IPS-18c (cell line): ENCODE results near the gene SALL4.
"Not testable (repeated sequence)": the region's sequence is repeated elsewhere in the genome, so short reads cannot be mapped to it uniquely, and the experiment has no call there.

Source experiments
- H3K4me3 ChIP-seq: 2 replicates; pipeline ENCODE4 v1.7.0; 2013; ENCODE audit warnings: low read depth, mild to moderate bottlenecking, low read length, moderate library complexity; ENCODE audit not compliant: insufficient read depth
- H3K9me3 ChIP-seq: one replicate; pipeline ENCODE4 v1.6.1; 2013; ENCODE audit warnings: mild to moderate bottlenecking, low read length, moderate library complexity; ENCODE audit not compliant: control insufficient read depth, insufficient read depth

SALL4 gene

DNA sequence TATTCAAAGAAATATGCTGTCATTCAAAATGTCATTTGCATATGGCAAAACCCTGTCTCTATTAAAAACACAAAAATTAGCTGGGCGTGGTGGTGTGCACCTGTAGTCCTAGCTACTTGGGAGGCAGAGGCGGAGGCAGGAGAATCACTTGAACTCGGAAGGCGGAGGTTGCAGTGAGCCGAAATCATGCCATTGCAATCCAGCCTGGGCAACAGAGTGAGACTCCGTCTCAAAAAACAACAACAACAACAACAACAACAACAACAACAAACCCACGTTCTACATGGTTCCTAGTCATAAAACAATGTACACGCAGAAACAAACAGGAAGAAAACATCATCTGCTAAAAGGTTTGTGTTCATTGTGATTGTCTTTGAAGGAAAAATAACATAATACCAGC lies 49.1 kb downstream of the SALL4 start:
- not testable (repeated sequence) for H3K9me3 ChIP-seq, H3K4me3 ChIP-seq

DNA sequence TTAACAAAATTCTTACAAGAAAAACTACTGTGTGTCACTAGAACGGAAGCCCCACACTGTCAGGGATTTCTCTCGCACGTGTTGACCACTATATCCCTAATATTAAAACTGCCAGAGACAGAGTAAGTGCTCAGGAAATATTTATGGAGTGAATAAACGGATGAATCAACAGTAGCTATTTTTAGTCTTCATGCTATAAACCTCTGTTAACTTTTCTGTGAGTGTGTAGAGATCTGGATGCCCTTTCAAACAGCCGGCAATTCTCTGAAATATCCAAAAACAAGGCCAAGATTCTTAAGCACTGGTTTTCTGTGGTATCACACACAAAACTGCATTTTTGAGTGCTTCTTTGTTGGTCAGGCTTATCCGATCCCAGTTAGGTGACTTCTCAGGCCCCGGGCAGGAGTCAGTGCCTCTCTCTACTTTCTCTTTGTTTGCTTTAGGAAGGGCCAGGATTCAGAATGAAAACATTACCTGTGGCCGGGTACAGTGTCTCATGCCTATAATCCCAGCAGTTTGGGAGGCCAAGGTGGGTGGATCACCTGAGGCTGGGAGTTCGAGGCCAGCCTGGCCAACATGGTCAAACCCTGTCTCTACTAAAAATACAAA lies 49.9 kb downstream of the SALL4 start:
- no peaks in the 10 kb centered on the region for H3K9me3 ChIP-seq
- no peak overlapping the region for H3K4me3 ChIP-seq

DNA sequence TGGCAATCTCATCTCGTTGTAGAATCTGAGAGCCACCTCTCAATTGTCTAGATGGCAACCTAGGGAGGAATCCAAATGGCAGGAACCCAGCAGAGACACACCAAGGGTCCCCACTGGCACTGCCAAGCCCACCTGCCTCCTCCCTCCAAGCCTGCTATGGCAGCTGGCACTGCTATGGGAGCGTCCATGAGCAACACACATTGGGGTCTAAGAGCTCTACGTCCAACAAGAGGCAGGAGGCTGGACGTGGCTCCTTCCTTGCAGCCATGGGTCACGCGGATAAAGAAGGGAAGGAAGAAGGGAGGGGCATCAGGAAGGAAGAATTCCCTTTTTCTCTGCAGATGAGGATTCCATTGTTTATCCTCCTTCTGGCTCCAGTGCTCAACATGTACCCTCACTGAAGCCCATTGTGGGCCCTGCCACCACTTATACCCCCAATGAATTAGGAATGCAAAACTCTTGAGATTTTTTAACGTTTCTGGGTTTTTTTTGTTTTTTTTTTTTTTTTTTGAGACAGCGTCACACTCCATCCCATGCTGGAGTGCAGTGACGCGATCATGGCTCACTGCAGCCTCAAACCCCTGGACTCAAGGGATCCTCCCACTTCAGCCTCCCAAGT lies 51.4 kb downstream of the SALL4 start:
- Histone ChIP-seq H3K4me3 (no peak overlapping the region), H3K9me3 (no peaks in the 10 kb centered on the region)

DNA sequence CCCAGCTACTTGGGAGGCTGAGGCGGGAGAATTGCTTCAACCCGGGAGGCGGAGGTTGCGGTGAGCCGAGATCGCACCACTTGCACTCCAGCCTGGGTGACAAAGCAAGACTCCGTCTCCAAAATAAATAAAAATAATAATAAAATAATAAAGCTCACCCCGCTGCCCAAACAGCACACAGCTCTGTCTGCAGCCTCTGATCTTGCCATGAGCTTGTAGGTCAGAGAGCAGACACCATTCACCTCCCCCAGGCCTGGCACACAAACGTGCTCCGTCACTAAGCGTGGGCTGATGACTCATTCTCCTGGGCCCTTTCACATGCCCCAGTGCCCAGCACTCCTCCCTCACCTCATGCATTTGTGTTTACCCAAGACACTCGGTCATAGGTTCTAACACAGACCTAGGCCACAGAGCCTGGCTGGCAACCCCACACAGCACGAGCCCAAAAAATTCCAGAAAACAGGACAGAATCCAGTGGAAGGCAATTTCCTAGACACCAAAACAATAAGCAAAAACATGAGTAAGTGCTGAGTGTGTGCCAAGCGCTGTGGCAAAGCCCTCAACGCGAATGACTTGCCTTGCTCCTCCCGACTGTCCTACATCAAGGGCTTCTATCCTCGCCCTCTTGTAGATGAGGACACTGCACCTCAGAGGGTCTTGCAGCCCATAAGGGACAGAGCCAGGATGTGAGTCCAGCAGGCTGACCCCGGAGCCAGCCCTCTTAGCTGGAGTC lies 52.1 kb downstream of the SALL4 start:
- Histone ChIP-seq H3K4me3 (no peak overlapping the region), H3K9me3 (no peaks in the 10 kb centered on the region)

DNA sequence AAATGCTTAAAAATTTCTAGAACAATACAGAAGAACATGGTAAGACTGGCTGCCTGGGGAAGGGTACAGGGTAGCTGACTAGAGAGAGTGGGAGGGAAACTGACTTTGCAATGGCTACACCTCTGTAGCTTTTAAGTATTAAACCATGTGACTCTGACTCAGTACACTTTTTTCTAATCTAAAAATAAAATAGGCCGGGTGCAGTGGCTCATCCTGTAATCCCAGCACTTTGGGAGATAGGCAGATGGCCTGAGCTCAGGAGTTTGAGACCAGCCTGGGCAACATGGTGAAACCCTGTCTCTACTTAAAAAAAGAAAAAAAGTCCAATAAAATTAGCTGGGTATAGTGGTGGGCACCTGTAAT lies 52.7 kb downstream of the SALL4 start:
- Histone ChIP-seq H3K9me3 (no peaks in the 10 kb centered on the region), H3K4me3 (no peak overlapping the region)

DNA sequence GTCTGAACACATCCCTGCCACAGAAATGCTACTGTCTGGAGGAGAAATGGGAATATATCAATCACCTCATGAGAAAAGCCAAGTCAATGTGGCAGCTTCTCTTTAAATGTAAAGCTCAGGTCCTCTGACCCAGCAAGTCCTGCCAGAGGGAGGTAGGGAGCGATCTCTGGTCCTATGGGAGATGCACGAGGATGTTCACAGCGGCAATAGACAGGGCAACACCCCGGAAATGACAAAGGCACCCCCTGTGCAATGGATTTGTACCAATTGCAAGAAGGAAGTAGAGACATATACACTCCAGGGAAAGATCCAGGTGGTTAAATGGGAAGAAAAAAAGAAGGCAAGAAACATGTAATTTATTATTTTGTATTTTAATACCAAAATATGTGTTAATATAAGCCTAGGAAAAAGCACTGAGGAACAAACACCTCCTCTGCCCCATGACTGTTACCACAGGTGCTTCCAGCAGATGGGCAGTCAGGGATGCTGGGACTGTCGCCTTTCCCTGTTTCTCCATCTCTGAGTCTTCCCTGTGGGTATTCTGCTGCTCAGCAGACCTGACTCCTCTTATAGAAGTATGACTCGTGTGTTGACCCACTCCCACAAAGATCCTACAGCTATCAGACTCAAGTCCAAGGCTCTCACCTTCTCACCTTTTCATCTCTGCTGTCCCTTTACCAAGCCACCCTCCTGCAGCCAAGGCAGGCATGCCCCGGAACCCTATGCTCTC lies 55.0 kb downstream of the SALL4 start:
- no peak overlapping the region for H3K4me3 ChIP-seq
- H3K9me3 ChIP-seq, result no peaks in the 10 kb centered on the region

DNA sequence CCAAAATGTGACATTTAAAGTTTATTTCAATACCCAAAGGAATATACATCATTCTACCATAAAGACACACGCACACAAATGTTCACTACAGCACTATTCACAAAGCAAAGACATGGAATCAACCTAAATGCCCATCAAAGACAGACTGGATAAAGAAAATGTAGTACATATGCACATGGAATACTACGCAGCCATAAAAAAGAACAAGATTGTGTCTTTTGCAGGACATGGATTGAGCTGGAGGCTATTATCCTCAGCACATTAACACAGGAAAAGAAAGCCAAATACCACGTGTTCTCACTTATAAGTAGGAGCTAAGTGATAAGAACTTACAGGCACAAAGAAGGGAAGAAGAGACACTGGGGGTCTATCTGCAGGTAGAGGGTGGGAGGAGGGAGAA lies 56.5 kb downstream of the SALL4 start:
- Histone ChIP-seq H3K9me3 (no peaks in the 10 kb centered on the region), H3K4me3 (no peak overlapping the region)

DNA sequence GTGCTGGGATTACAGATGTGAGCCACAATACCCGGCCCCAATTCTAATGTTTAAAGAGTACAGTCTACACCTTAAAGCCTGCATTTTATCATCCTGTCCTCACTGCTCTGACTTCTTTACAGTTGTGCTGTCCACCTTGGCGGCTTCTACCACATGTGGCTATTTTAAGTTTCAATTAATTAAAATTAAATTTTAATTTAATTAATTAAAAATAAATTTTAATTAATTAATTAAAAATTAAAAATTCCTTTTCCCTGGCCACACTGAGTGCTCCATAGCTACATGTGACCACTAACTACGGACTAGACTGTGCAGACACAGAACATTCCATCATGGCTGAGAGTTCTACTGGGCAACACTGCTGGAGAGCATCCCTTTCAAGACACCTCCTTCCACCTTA lies 61.5 kb downstream of the SALL4 start:
- Histone ChIP-seq H3K4me3 (no peak overlapping the region), H3K9me3 (no peaks in the 10 kb centered on the region)

DNA sequence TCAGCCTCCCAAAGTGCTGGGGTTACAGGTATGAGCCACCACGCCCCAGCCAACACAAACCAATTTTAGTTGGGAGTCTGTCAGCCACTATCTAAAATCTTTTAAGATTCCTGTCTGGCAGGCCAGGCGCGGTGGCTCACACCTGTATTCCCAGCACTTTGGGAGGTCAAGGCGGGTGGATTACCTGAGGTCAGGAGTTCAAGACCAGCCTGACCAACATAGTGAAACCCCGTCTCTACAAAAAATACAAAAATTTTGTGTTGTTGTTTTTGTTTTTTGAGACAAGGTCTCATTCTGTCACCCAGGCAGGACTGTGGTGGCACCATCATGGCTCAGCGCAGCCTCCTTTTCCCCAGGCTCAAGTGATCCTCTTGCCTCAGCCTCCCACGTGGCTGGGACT lies 62.0 kb downstream of the SALL4 start:
- H3K9me3 ChIP-seq, H3K4me3 ChIP-seq: not testable (repeated sequence)

DNA sequence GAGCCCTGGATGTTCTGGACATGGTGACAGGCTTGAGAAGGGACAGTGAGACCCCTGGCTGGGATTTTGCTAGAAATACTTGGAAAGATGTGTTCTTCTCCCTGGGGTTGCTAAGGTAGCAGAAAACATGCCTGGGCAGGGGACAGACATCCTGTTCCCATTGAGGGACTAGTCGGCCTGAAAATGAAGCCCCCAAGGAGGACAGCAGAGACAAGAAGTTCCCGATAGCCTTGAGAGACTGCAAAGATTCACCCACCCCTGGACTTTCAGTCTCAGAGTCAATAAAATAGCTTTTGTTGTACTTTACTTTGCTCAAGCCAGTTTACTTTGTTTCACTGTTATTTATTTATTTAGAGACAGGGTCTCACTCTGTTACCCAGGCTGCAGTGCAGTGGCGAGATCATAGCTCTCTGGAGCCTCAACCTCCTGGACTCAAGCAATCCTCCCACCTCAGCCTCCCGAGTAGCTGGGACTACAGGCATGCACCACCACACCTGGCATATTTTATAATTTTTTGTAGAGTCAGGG lies 62.5 kb downstream of the SALL4 start:
- no peaks in the 10 kb centered on the region for H3K9me3 ChIP-seq
- H3K4me3 ChIP-seq, result no peak overlapping the region

DNA sequence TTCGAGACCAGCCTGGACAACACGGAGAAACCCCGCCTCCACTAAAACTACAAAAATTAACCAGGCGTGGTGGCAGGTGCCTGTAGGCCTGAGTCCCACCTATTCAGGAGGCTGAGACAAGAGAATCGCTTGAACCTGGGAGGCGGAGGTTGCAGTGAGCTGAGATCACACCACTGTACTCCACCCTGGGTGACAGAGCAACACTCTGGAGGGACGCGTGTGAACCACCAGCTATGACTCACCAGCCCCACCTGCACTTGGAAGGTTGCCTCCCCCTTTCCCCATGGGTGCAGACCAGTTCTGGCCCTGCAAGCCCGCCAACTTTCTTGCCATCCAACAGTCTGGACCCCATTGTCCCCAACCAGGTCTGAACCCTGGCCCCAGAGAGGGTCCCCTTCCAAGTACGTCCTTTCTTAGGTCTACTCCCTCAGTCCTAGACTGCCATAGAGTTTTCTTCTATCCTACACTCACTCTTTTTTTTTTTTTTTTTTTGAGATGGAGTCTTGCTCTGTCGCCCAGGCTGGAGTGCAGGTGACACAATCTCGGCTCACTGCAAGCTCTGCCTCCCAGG lies 63.4 kb downstream of the SALL4 start:
- no peak overlapping the region for H3K4me3 ChIP-seq
- H3K9me3 ChIP-seq, result no peaks in the 10 kb centered on the region

DNA sequence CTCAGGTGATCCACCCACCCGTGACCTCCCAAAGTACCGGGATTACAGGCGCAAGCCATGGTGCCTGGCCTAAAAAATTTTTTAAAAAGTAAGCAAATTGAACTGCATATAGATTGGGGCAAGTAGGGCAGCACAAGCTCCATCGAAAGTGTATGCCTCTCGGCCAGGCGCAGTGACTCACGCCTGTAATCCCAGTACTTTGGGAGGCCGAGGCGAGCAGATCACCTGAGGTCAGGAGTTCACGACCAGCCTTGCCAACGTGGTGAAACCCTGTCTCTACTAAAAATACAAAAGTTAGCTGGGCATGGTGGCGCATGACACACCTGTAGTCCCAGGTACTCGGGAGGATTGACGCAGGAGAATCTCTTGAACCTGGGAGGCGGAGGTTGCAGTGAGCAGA lies 64.1 kb downstream of the SALL4 start:
- H3K4me3 ChIP-seq, result not testable (repeated sequence)

DNA sequence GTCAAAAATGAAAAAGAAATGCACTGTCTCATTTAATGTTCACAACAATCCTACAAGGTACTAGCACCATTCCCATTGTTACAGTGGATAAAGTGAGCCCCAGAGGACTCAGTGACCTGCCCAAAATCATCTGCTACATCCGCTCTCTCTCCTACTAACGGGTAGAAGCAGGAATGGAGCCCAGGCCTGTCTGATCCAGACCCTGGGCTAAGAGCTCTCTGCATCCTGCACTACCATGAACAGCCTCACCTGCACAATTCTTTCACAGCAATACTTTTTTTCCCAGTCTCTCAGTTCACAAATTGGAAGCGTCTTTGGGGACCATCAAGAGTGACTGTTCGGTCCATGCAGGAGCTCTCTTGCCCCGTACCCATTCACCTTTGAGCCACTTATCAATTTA lies 65.4 kb downstream of the SALL4 start:
- no peaks in the 10 kb centered on the region for H3K9me3 ChIP-seq
- H3K4me3 ChIP-seq, result no peak overlapping the region

More for the DNA sequence above, 64.1 kb downstream of the SALL4 start:
- not testable (repeated sequence) for H3K9me3 ChIP-seq

DNA sequence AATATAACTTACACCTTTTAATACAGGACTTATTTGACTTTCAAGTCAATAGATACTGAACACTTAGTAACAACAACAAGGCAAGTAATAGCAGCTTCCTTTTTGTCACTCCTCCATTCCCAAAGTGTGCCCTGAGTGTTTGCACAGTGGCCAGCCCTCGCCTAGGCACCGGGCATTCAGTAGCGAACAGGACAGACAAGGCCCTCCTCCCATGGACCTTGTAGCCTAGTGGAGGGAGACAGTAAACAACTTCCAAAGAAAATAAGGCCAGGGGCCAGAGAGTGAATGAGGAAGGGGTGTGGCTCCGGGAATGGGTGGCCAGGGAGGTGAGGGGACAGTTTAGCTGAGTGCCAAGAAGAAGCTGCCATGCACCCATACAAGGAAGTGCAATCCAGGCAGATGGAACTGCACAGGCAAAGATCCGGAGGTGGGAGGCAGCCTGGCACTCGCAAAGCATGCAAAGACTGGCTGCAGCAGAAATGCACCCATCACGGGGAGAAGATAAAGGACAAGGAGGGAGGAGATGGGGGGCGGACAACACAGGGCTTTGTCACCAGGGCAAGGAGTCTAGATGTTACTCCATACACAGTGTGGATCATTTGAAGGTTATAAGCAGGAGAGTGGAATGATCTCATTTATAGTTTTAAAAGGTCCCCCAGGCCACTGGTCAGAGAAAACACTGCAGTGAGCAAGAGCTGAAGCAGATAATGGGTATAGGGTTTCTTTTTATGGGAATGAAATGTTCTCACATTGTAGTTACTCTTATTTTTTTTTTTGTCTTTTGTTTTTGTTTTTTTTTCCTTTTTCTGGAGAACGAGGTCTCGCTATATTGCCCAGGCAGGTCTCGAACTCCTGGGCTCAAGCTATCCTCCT lies 66.4 kb downstream of the SALL4 start:
- H3K4me3 ChIP-seq, result no peak overlapping the region
- no peaks in the 10 kb centered on the region for H3K9me3 ChIP-seq

DNA sequence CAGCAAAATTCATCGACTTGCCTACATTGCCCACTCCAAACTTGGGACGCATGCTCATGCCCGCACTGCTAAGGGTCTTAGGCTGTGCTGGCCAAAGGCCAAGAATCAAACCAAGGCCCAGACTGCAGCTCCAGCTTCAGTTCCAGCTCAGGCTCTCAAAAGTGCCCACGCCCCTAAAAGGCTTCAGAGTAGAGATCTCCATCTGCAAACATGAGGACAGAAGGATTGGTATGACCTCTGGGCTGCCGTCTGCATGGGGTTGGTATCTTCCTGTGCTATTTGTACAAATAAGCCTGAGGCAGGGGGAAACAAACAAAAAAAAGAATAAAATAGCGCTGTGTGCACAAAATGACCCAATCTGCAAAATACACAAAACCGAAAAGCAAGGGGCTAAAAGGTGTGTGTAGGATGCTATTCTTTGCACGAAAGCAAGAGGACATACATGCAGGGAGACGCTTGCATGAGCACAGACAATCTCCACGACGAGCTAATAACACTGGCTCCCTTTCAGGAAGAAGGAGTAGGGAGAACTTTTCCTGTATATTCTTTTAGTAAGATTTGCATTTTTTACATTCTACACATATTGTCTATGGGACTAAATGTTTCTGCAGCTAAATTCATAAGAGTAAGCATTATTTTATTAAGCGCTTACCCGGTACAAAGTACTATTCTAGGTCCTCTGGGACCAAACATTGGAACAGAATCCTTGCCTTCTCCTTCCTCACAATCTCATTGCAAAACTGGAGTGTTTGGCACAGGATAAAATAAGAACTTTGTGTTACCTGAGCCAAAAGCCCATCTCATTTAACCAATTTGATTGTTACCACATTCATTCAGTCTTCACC lies 67.2 kb downstream of the SALL4 start:
- no peaks in the 10 kb centered on the region for H3K9me3 ChIP-seq
- no peak overlapping the region for H3K4me3 ChIP-seq

DNA sequence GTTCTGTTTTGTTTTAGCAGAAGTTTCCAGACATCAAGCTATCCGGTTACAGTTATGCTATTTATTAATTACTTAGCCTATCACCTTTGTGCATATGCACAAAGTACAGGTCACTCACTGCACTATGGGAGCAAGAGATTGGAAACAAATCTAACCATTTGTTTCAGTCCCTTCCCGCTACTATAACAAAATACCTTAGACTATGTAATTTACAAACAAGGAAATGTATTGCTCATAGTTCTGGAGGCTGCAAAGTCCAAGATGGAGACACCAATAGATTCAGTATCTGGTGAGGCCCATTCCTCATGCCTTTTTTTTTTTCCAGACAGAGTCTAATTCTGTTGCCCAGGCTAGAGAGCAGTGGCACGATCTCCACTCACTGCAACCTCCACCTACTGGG lies 69.3 kb downstream of the SALL4 start:
- no peak overlapping the region for H3K4me3 ChIP-seq
- H3K9me3 ChIP-seq, result no peaks in the 10 kb centered on the region
